PC-3 (cell line): ENCODE results near the gene VTI1A.

Source experiments
- EZH2 ChIP-seq: fragments of 300-600 bp; sonication (generic); IDR thresholded peaks from one replicate; pipeline ENCODE4 v1.6.1; 2017; ENCODE audit warnings: antibody characterized with exemption, mild to moderate bottlenecking, low read length; ENCODE audit not compliant: unreplicated experiment
- EZH2phosphoT487 ChIP-seq: fragments of 300-600 bp; sonication (generic); IDR thresholded peaks from 2 replicates; pipeline ENCODE4 v1.6.1; 2018; ENCODE audit warnings: mild to moderate bottlenecking, antibody characterized with exemption, low read length, borderline replicate concordance
- TF ChIP-seq, protein P1 (sequence below): fragments of 300-600 bp; sonication (generic); conservative IDR thresholded peaks from 2 replicates; pipeline ENCODE4 v1.5.1; 2017; ENCODE audit warnings: antibody characterized with exemption, low read depth, mild to moderate bottlenecking, low read length

DNA sequence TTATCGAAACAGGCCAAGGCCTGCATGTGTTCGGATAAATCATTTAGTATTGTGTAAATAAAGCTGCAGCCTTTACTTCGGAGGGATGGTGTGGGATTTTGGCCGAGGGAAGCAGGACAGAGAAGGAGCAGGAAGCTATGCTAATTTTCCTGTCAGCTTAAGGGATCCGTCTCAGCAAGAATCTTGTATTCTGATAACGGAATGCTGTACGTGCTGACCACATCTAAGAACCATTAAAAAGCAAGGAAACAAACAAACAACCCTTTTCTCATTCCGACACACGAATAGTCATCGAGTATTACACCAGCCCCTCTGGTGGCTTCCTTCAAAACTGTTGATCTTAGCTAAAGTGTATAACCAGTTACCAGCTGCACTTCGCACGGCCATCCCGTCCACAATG lies 369.9 kb downstream of the VTI1A start:
- no peak for TF ChIP-seq EZH2
- TF ChIP-seq, protein P1, sequence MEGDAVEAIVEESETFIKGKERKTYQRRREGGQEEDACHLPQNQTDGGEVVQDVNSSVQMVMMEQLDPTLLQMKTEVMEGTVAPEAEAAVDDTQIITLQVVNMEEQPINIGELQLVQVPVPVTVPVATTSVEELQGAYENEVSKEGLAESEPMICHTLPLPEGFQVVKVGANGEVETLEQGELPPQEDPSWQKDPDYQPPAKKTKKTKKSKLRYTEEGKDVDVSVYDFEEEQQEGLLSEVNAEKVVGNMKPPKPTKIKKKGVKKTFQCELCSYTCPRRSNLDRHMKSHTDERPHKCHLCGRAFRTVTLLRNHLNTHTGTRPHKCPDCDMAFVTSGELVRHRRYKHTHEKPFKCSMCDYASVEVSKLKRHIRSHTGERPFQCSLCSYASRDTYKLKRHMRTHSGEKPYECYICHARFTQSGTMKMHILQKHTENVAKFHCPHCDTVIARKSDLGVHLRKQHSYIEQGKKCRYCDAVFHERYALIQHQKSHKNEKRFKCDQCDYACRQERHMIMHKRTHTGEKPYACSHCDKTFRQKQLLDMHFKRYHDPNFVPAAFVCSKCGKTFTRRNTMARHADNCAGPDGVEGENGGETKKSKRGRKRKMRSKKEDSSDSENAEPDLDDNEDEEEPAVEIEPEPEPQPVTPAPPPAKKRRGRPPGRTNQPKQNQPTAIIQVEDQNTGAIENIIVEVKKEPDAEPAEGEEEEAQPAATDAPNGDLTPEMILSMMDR = no peak
- TF ChIP-seq EZH2phosphoT487 = no peak
